ENCODE data around the gene HBA2. TPM values are rescaled to one million over a fixed set of nuclear protein-coding genes. Genes with fewer than 3 reads are reported as not detected.

Gene HBA2
- total RNA-seq, 1 experiment from 2014 or later: not detected

DNA sequence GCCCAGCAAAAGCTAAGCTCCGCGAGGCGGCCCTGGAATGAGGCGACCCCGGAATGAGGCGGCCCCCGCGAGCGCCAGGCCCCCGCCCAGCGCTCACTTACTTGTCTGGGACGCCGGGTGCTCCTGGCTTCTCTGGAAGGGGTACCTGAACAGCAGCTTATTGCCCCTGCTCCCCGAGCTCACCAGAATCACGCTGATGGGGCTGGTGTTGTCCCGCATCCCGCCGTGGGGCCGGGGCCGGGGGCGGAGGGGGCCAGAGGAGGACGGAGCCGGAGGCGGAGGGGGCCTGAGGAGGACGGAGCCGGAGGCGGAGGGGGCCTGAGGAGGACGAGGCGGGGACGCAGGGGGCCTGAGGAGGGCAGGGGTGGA, 34.6 kb upstream of the HBA2 start:
- no peak for DNase-seq
- no TSS peak for BruUV-seq (replicated peaks)
- Histone ChIP-seq H4K20me1 (ENCODE audit: low read length) (no peaks in the 10 kb centered on the region), H3K79me2 (ENCODE audit: low read length) (peaks cover 48% of the 10 kb centered on the region), H3K36me3 (ENCODE audit: low read depth, low read length) (no peaks in the 10 kb centered on the region), H3K4me3 (ENCODE audit: low read length) (peak overlapping the region; percentile 78), H2AFZ (ENCODE audit: low read length) (0 out of 2 replicates have a peak overlapping the region, but pooled peaks have one; percentile 42), H3K27ac (ENCODE audit: low read length) (no peak overlapping the region), H3K4me1 (ENCODE audit: insufficient read depth, low read length) (no peaks in the 10 kb centered on the region), H3K27me3 (ENCODE audit: low read length) (no peaks in the 10 kb centered on the region), H3F3A (ENCODE audit: low read length, unreplicated experiment) (no peaks in the 10 kb centered on the region), H3K9ac (ENCODE audit: low read length) (peak overlapping the region; percentile 85), H3K4me2 (ENCODE audit: low read length) (peak overlapping the region; percentile 91), H3K9me3 (ENCODE audit: low read length) (no peaks in the 10 kb centered on the region), H3K9me2 (replicated peaks; ENCODE audit: low read length) (no peaks in the 10 kb centered on the region)
- ChIA-PET CTCF (no interaction called here), POLR2A (ENCODE audit: unreplicated experiment) (no interaction called here)
- ATAC-seq: peak; percentile 9; the same call in 1 of the 2 replicates
- TF ChIP-seq EZH2 (IDR thresholded peaks at IDR 0.05; ENCODE audit: low read length, unreplicated experiment) (no peak), EZH2phosphoT487 (IDR thresholded peaks at IDR 0.05; ENCODE audit: borderline replicate concordance, low read length) (no peak)
- TF ChIP-seq, protein P1, sequence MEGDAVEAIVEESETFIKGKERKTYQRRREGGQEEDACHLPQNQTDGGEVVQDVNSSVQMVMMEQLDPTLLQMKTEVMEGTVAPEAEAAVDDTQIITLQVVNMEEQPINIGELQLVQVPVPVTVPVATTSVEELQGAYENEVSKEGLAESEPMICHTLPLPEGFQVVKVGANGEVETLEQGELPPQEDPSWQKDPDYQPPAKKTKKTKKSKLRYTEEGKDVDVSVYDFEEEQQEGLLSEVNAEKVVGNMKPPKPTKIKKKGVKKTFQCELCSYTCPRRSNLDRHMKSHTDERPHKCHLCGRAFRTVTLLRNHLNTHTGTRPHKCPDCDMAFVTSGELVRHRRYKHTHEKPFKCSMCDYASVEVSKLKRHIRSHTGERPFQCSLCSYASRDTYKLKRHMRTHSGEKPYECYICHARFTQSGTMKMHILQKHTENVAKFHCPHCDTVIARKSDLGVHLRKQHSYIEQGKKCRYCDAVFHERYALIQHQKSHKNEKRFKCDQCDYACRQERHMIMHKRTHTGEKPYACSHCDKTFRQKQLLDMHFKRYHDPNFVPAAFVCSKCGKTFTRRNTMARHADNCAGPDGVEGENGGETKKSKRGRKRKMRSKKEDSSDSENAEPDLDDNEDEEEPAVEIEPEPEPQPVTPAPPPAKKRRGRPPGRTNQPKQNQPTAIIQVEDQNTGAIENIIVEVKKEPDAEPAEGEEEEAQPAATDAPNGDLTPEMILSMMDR (conservative IDR thresholded peaks at IDR 0.05; ENCODE audit: low read depth, low read length): no peak
- intact Hi-C loops (cut with micrococcal nuclease): no loop called here

DNA sequence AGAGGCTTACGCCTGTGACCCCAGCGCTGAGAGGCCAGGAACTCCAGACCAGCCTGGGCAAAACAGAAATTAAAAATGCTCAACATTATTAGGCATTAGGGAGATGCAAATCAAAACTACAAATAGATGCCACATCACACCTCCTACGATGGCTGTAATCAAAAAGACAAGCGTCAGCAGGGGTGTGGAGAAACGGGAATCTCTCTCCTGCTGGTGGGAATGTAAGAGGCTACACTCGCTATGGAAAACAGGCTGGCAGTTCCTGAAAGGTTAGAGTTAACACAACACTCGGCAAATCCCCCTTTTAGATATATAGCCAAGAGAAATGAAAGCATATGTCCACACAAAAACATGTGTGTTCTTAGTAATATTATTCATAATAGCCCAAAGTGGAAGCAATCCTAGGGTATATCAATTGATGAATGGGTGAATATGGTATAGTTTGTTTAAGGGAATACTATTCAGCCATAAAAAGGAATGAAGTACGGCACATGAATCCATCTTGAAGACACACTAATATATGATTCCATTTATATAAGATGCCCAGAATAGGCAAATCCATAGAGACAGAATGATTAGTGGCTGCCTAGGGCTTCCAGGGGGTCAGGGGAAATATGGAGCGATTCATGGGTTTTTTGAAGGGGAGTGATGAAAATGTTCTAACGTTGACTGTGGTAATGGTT, 32.4 kb upstream of the HBA2 start:
- no peak overlapping the region for H3K27ac ChIP-seq (ENCODE audit: low read length)
- H3K4me1 ChIP-seq (ENCODE audit: insufficient read depth, low read length): no peaks in the 10 kb centered on the region
- no peak for DNase-seq
- no peaks in the 10 kb centered on the region for H3K36me3 ChIP-seq (ENCODE audit: low read depth, low read length)
- H3K9me3 ChIP-seq (ENCODE audit: low read length): no peaks in the 10 kb centered on the region
- no peak overlapping the region for H3K4me3 ChIP-seq (ENCODE audit: low read length)
- H3F3A ChIP-seq (ENCODE audit: low read length, unreplicated experiment): no peaks in the 10 kb centered on the region
- no TSS peak for BruUV-seq (replicated peaks)
- CTCF ChIA-PET: interaction anchor here (0.6 kb wide), 1 partner anchor 16 kb away, joined by 7 read pairs; no protein-coding TSS in a partner anchor
- TF ChIP-seq EZH2 (IDR thresholded peaks at IDR 0.05; ENCODE audit: low read length, unreplicated experiment): no peak
- H2AFZ ChIP-seq (ENCODE audit: low read length): no peak overlapping the region
- POLR2A ChIA-PET (ENCODE audit: unreplicated experiment): no interaction called here
- intact Hi-C loops (cut with micrococcal nuclease): no loop called here
- H4K20me1 ChIP-seq (ENCODE audit: low read length): no peaks in the 10 kb centered on the region
- no peaks in the 10 kb centered on the region for H3K27me3 ChIP-seq (ENCODE audit: low read length)
- no peak for ATAC-seq
- H3K79me2 ChIP-seq (ENCODE audit: low read length): peaks cover 29% of the 10 kb centered on the region
- H3K4me2 ChIP-seq (ENCODE audit: low read length): no peak overlapping the region
- no peak overlapping the region for H3K9ac ChIP-seq (ENCODE audit: low read length)
- H3K9me2 ChIP-seq (replicated peaks; ENCODE audit: low read length): no peaks in the 10 kb centered on the region

DNA sequence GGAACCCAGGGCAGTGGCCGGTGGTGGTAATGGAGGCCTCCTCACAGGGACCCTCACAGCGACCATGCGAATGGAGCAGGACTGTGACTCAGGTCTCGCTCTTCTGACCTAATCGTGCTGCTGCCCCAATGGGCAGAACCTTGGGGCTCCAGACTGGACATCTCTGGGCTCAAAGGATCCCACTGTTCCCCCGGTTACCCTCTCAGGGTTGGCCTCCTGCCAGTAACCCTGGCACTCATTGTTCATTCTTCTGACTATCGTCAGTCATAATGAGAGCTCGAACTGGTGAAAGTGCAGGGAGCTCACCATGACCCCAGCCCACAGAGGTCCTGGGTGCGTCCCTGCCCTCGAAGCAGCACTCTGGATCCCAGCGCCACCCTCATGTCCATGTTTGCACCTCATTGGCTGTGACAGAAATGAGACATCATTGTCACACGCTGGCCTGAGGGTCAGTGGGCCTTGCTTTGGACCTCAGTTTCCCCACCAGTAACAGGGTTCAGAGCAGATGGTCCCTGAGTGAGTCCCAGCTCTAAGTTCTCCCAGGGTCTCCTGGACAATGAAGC, 30.2 kb upstream of the HBA2 start:
- H3K9ac ChIP-seq (ENCODE audit: low read length): no peak overlapping the region
- no peak for TF ChIP-seq EZH2 (IDR thresholded peaks at IDR 0.05; ENCODE audit: low read length, unreplicated experiment)
- TF ChIP-seq, protein P1 (conservative IDR thresholded peaks at IDR 0.05; ENCODE audit: low read depth, low read length): no peak
- TF ChIP-seq EZH2phosphoT487 (IDR thresholded peaks at IDR 0.05; ENCODE audit: borderline replicate concordance, low read length): no peak
- no peaks in the 10 kb centered on the region for H3K9me2 ChIP-seq (replicated peaks; ENCODE audit: low read length)
- H3K27ac ChIP-seq (ENCODE audit: low read length): no peak overlapping the region
- H3K27me3 ChIP-seq (ENCODE audit: low read length): no peaks in the 10 kb centered on the region
- ChIA-PET CTCF (no interaction called here), POLR2A (ENCODE audit: unreplicated experiment) (no interaction called here)
- ATAC-seq: no peak
- H3K4me3 ChIP-seq (ENCODE audit: low read length): no peak overlapping the region
- no peak overlapping the region for H2AFZ ChIP-seq (ENCODE audit: low read length)
- no peaks in the 10 kb centered on the region for H3K4me1 ChIP-seq (ENCODE audit: insufficient read depth, low read length)
- intact Hi-C loops (cut with micrococcal nuclease): no loop called here
- no peaks in the 10 kb centered on the region for H3K36me3 ChIP-seq (ENCODE audit: low read depth, low read length)
- peaks cover 7% of the 10 kb centered on the region for H3K79me2 ChIP-seq (ENCODE audit: low read length)
- no peaks in the 10 kb centered on the region for H4K20me1 ChIP-seq (ENCODE audit: low read length)
- no peaks in the 10 kb centered on the region for H3K9me3 ChIP-seq (ENCODE audit: low read length)
- H3F3A ChIP-seq (ENCODE audit: low read length, unreplicated experiment): no peaks in the 10 kb centered on the region
- DNase-seq: no peak
- no peak overlapping the region for H3K4me2 ChIP-seq (ENCODE audit: low read length)
- BruUV-seq (replicated peaks): no TSS peak

All from PC-3 (cell line).